ENCODE data around the gene PLXDC2.

GRCh38 chr10:19778996-19779395 is 37.2 kb upstream of the PLXDC2 start:
- TF ChIP-seq POLR2A (IDR thresholded peaks at IDR 0.05) (no peak), POLR2AphosphoS5 (IDR thresholded peaks at IDR 0.05) (no peak)
- TF ChIP-seq, protein P1, sequence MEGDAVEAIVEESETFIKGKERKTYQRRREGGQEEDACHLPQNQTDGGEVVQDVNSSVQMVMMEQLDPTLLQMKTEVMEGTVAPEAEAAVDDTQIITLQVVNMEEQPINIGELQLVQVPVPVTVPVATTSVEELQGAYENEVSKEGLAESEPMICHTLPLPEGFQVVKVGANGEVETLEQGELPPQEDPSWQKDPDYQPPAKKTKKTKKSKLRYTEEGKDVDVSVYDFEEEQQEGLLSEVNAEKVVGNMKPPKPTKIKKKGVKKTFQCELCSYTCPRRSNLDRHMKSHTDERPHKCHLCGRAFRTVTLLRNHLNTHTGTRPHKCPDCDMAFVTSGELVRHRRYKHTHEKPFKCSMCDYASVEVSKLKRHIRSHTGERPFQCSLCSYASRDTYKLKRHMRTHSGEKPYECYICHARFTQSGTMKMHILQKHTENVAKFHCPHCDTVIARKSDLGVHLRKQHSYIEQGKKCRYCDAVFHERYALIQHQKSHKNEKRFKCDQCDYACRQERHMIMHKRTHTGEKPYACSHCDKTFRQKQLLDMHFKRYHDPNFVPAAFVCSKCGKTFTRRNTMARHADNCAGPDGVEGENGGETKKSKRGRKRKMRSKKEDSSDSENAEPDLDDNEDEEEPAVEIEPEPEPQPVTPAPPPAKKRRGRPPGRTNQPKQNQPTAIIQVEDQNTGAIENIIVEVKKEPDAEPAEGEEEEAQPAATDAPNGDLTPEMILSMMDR (IDR thresholded peaks at IDR 0.05 in 8 of 11, conservative IDR thresholded peaks at IDR 0.05 in 3 of 11), result no peak
